ENCODE measurements around the gene SAMD4A.
"Not testable (repeated sequence)": the region's sequence is repeated elsewhere in the genome, so short reads cannot be mapped to it uniquely, and the experiment has no call there.

SAMD4A gene

DNA sequence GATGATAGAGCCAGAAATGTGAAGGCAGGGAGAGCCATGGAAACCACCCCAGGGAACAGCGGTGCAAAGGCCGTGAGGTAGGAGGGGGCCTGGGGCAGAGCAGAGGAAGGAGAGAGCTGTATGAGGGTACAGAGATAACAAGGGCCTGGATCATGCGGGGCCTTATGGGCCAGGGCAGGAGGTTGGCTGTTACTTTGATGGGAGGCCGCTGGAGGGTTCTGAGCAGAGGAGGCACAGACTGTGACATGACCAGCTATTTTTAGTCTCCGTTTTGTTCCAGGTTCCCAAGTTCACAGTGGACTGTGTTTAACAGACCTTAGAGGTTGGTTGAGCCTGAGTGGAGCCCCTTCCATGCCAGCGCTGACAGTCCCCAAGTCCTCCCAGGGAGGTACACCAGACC lies 217.1 kb downstream of the SAMD4A start:
- no peak for DNase-seq (ENCODE audit: low spot score)

DNA sequence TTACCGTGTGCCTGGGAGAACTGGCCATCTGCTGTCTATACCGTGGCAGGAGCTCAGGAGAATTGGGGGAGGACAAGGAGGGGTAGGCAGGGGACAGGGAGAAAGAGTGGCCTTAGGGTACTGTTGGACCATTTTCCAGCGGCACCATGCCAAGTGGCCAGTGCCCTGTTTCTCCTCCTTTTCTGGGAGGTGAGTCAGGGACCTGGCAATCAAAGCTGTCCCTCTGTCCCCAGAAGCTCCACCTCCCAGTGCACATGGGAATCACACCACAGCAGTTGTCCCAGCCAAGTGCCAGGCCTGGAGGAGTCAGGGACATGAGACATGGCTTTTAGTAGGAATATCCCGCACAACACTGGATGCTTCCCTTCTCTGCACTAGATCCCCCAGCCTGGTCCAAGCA lies 217.7 kb downstream of the SAMD4A start:
- no peak for DNase-seq (ENCODE audit: low spot score)

DNA sequence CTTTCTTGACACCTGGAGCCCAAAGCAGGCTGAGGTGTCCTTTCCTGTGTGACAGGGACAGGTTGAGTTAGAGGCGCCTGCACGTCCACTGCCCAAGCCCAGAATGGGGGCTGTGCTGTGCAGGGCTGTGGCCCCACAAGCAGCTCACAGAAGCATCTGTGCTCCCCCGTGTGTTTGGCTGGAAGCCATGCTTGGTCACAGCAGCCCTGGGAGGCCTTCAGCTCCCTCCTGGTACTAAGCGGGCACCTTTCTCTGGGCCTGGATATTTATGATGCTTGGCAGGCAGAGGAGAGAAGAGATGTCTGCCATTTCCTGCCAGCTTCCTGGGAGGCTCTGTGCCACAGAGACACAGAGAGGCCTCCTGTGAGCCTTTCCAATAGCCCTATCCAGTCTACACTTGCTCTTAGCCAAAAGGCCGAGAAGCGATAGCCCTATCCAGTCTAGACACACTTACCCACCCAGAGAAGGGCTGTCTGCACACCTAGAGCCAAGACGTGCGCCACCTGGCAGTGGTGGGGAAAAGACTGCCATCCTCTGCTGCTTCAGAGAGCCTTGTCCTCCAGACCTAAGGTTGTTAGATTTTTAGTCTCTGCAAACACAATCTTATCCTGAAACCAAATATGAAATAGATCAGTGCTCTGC lies 218.3 kb downstream of the SAMD4A start:
- no peak for DNase-seq (ENCODE audit: low spot score)

DNA sequence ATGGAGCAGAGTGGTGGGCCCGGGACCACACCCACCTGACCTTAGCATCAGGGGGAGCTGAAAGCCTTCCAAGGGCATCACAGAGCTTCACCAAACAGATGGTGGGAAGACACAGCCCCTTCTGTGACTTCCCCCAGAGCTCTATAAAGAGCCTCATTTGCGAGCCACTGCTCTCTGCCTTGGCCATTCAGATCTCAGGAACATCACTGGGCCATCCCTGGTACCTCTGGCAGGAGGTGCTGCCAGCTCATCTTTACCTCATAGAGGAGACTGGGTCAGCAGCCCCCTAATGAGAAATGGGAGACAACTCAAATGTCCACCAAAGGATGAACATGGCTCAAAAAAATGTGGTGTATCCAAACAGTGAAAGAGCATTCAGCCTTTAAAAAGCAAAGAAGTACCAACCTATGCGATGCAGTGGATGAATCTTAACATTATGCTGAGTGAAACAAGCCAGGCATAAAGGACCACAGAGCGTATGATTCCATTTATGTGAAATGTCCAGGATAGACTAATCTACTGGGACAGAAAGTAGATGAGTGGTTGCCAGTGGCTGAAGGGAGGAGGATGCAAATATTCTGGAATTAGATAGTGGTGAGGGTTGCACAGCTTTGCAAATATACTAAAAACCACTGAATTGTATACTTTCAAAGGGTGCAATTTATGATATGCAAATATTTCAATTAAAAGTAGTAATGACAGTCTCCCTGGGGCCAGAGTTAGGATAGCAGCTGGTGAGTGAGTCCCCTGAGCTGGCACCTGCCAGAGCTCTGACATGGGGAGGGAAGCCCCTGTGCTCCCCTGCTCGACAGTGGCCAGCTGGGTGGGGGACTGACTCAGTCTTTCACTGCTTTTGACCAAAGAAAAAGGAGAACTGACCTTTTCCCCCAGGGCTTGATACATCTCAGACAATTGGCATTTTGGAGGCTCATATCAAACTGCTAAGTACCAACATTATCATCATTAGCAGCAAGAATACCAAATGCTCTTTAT lies 219.1 kb downstream of the SAMD4A start:
- DNase-seq (ENCODE audit: low spot score): no peak

- DNase-seq (ENCODE audit: low spot score): no peak
Observed at GRCh38 chr14:54786838-54787237, 219.9 kb downstream of the SAMD4A start.

DNA sequence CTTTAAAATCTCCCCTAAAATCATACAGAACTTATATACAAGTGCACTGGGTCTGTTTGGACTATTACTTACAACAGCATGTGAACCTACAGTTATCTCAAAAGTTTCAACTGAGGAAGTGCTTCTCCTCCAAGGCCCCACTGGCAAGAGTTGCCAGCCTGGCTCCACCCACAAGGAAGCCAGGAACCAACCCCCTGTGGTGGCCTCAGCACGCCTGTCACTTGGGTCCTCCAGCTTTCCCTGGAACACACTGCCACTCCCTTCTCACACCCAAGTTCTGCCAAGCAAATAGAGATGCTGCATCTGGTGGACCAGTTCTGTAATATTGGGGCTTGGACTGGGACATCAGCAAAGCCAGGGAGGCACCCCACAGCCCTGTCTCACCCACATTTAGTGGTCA lies 220.3 kb downstream of the SAMD4A start:
- DNase-seq (ENCODE audit: low spot score): no peak

GRCh38 chr14:54788701-54789100 lies 221.8 kb downstream of the SAMD4A start:
- DNase-seq (ENCODE audit: low spot score): no peak

GRCh38 chr14:54789166-54789565 lies 222.2 kb downstream of the SAMD4A start:
- DNase-seq (ENCODE audit: low spot score): no peak

- DNase-seq (ENCODE audit: low spot score): no peak
Observed at GRCh38 chr14:54789781-54790480, 223.0 kb downstream of the SAMD4A start.

- no peak for DNase-seq (ENCODE audit: low spot score)
Observed at GRCh38 chr14:54791001-54791400, 224.1 kb downstream of the SAMD4A start.

- no peak for DNase-seq (ENCODE audit: low spot score)
Observed at GRCh38 chr14:54792288-54792687, 225.4 kb downstream of the SAMD4A start.

GRCh38 chr14:54794159-54794558 lies 227.2 kb downstream of the SAMD4A start:
- DNase-seq (ENCODE audit: low spot score): no peak

DNA sequence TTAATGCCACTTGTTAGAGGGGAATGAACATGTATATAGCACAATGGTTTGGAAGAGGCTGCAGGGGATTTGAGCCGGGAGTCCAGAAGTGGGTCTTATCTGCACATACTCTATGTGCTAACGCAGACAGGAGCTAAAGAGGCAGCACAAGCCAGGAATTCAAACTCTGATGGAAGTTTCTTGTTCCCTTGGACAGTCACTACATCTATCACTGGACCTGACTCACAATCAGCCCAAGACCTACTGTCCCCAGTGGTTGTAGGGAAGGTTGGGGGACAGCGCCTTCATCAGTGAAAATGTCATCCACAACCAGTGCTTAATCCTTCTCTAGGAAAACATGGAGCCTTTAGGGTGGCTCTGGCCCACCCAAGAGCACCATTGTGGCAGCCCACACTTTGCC lies 227.9 kb downstream of the SAMD4A start:
- DNase-seq (ENCODE audit: low spot score): no peak

DNA sequence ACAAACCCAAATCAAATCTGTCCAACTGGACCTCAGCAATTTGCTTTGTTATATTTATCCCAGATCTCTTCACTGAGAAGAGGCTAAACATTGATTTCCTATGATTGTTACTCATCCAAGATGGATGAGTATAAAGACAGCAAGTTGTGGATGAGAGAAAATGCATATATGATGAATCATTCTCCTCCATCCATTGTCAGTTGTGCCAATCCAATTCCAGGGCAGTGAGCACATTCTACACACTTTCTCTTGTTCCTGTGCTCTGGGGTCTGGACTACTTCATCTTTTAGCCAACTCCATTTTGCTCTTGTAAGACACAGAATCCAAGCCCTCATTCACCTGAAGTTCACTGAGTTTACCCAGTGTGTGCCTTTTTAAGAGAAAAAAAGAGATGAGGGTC lies 230.0 kb downstream of the SAMD4A start:
- peak; percentile 75 for DNase-seq (ENCODE audit: low spot score)

DNA sequence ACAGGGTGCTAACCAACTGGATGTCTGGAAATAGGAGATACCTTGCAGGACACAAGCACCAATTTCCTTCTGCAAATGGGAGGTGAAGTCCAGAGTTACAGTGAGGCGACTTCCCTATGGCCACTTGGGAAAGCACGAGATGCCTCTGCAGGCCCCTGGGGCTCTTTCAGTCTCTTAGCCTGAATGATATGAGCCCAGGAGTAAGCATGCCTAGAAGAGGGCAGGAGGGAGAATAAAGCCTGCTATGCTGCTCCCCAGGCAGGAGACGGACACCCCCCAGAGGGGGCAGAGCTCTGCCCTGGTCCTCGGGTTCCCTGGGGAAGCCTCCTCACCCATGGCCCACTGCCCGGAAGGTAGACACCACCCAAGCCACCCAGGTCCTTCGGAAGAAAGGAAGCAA lies 230.6 kb downstream of the SAMD4A start:
- no peak for DNase-seq (ENCODE audit: low spot score)

DNA sequence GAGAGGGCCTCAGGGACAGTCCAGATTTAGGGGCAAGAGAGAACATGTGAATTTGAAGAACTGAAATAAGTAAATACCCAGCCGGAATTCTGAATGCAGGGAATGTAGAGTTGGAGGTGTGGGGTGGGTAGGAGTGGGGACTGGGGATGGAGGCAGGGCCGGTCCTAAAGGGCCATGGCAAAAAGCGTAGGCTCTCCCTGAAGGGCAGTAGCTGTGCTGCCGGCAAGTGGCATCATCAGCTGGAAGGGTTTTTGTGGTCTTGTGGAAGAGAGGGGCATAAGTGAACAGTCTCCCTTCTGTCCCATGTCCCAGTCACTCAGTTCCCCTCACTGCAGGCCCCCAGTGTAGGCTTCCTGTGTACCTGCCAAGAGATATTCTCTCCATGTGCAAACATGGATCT lies 231.1 kb downstream of the SAMD4A start:
- DNase-seq (ENCODE audit: low spot score): no peak

DNA sequence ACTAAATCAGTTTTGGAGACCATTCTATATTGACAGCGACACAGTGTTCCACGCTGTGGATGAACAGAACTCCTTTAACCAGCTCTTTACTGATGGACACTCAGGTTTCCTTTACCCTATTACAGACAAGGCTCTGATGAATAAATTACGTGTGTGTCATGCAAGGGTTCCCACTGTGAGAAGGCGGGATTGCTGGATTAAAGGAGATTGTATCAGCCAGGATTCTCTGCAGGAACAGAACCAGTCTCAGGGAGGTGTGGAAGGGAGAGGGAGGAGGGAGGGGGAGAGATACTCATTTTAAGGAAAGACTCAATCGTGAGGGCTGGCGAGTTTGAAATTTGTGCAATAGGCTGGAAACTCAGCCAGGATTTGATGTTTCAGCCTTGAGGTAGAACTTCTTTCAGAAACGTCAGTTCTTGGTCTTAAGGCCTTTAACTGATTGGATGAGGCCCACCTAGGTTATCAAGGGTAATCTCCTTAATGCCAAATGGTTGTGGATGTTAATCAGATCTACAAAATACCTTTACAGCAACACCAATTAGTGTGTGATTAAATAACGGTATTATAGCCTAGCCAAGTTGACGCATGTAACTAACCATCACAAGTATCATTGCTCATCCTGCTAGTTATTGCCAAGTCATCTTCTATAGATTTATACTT lies 231.7 kb downstream of the SAMD4A start:
- DNase-seq (ENCODE audit: low spot score): no peak

DNA sequence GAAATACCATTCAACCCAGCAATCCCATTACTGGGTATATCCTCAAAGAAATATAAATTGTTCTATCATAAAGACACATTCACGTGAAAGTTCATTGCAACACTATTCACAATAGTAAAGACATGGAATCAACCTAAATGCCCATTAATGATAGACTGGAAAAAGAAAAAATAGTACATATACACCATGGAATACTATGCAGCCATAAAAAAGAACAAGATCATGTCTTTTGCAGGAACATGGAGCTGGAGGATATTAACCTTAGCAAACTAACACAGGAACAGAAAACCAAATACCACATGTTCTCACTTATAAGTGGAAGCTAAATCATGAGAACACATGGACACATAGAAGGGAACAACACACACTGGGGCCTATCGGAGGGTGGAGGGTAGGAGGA lies 234.6 kb downstream of the SAMD4A start:
- DNase-seq (ENCODE audit: low spot score): not testable (repeated sequence)

- DNase-seq (ENCODE audit: low spot score): no peak
Observed at GRCh38 chr14:54803396-54803795, 236.5 kb downstream of the SAMD4A start.

GRCh38 chr14:54803926-54804537 lies 237.1 kb downstream of the SAMD4A start:
- no peak for DNase-seq (ENCODE audit: low spot score)

- no peak for DNase-seq (ENCODE audit: low spot score)
Observed at GRCh38 chr14:54804538-54805041, 237.7 kb downstream of the SAMD4A start.

- peak; percentile 22 for DNase-seq (ENCODE audit: low spot score)
Observed at GRCh38 chr14:54805070-54805444, 238.1 kb downstream of the SAMD4A start.

Data from hepatic stellate cell (primary cell).